ENCODE data around the gene SIGLEC5. TPM values are rescaled to one million over a fixed set of nuclear protein-coding genes. Genes with fewer than 3 reads are reported as not detected.
"Not testable (repeated sequence)": the region's sequence is repeated elsewhere in the genome, so short reads cannot be mapped to it uniquely, and the experiment has no call there.

The SIGLEC5 gene
- total and polyA plus RNA-seq, 2 of the 4 experiments (the other 2 are of a cell fraction) = not detected

DNA sequence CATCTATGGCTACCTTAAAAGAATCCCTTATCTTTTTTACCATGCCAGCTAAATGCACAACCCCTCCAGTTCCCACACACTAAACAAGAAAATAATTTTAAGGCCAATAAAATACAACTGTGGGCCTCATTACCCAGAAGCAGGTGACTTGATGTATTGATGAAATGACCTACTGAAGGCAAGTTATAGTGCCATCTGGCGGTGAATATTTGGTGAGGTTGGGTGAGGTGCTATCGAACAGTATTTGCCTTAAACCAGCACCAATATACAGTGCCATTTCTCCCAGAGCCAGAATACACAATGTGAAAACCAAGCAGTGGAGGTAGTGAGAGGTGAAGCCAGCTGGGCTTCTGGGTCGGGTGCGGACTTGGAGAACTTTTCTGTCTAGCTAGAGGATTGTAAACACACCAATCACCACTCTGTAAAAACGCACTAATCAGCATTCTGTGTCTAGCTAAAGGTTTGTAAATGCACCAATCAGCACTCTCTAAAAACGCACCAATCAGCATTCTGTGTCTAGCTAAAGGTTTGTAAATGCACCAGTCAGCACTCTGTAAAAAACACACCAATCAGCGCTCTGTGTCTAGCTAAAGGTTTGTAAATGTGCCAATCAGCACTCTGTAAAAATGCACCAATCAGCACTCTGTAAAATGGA is 45.8 kb upstream of the SIGLEC5 start:
- in situ Hi-C loops (cut with MboI; ENCODE audit: low sequenced_read_pairs); POLR2A ChIA-PET (ENCODE audit: unreplicated experiment): not testable (repeated sequence)

More for the DNA sequence above, 45.8 kb upstream of the SIGLEC5 start:
- H3K4ac ChIP-seq (ENCODE audit: low read depth, low read length); H2BK5ac ChIP-seq (ENCODE audit: low read depth, low read length, poor library complexity, severe bottlenecking); H2AK5ac ChIP-seq (ENCODE audit: low read depth, low read length); H3K14ac ChIP-seq (replicated peaks; ENCODE audit: low read depth, low read length); H4K91ac ChIP-seq (ENCODE audit: insufficient read depth, low read depth, low read length); H3K23ac ChIP-seq (ENCODE audit: low read depth, low read length); H3K4me2 ChIP-seq (ENCODE audit: low read depth, low read length); H3K56ac ChIP-seq (ENCODE audit: extremely low read depth, insufficient read depth, low read length); H3K36me3 ChIP-seq (ENCODE audit: control insufficient read depth, insufficient read depth, low read length); H3K9me3 ChIP-seq (ENCODE audit: control insufficient read depth, insufficient read depth, low read length); H3K4me3 ChIP-seq (ENCODE audit: insufficient read depth, low read depth, low read length); H3K27me3 ChIP-seq (ENCODE audit: control insufficient read depth, insufficient read depth, low read length); H2BK20ac ChIP-seq (ENCODE audit: low read depth, low read length); dilution Hi-C loops (cut with HindIII; ENCODE audit: low sequenced_read_pairs, unreplicated experiment); ATAC-seq (ENCODE audit: low read depth); H2AK9ac ChIP-seq (replicated peaks; ENCODE audit: low read depth, low read length, poor library complexity); H3K79me1 ChIP-seq (ENCODE audit: low read depth in 1 of 2, low read length in 2 of 2); H3K4me1 ChIP-seq (ENCODE audit: control insufficient read depth, insufficient read depth, low read length); H2AFZ ChIP-seq (replicated peaks; ENCODE audit: low read length, poor library complexity); intact Hi-C loops (cut with micrococcal nuclease); H2BK120ac ChIP-seq (ENCODE audit: low read depth, low read length); H3K18ac ChIP-seq (ENCODE audit: low read depth, low read length); BruUV-seq (replicated peaks); H3K9me1 ChIP-seq (ENCODE audit: insufficient read depth, low read length); H2BK15ac ChIP-seq (ENCODE audit: low read depth, low read length); H3K9ac ChIP-seq (ENCODE audit: low read depth, low read length); H4K8ac ChIP-seq (ENCODE audit: low read depth in 2 of 2, low read length in 2 of 2); H3K27ac ChIP-seq (ENCODE audit: insufficient read depth, low read length); DNase-seq; H4K5ac ChIP-seq (ENCODE audit: low read depth, low read length); H4K20me1 ChIP-seq (ENCODE audit: insufficient read depth, low read length): not testable (repeated sequence)
- WGBS, 2 experiments (ENCODE audit: extremely low coverage in 2 of 2, insufficient read length in 1 of 2) = 20% methylated on average over 1 of the region's 7 CpGs; no CpG with 5 or more reads in 1 of the 2 experiments
- CTCF ChIA-PET = interaction anchor here (0.6 kb wide), 2 partner anchors 13 to 28 kb away, joined by 3 to 4 read pairs; no protein-coding TSS in a partner anchor
- TF ChIP-seq, protein P1, sequence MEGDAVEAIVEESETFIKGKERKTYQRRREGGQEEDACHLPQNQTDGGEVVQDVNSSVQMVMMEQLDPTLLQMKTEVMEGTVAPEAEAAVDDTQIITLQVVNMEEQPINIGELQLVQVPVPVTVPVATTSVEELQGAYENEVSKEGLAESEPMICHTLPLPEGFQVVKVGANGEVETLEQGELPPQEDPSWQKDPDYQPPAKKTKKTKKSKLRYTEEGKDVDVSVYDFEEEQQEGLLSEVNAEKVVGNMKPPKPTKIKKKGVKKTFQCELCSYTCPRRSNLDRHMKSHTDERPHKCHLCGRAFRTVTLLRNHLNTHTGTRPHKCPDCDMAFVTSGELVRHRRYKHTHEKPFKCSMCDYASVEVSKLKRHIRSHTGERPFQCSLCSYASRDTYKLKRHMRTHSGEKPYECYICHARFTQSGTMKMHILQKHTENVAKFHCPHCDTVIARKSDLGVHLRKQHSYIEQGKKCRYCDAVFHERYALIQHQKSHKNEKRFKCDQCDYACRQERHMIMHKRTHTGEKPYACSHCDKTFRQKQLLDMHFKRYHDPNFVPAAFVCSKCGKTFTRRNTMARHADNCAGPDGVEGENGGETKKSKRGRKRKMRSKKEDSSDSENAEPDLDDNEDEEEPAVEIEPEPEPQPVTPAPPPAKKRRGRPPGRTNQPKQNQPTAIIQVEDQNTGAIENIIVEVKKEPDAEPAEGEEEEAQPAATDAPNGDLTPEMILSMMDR (conservative IDR thresholded peaks at IDR 0.05; ENCODE audit: low read depth, low read length) = peak; percentile 30; the same call in 1 of the 2 replicates
- TF ChIP-seq MAFK (IDR thresholded peaks at IDR 0.05; ENCODE audit: low read depth, low read length) = peak; percentile 65
